ENCODE data around the gene MRPL53. TPM values are rescaled to one million over a fixed set of nuclear protein-coding genes. Genes with fewer than 3 reads are reported as not detected.
A peak's percentile ranks its signal among the peaks of the same experiment; 100 is the strongest.

MRPL53 gene
- total RNA-seq, 2 experiments from 2014 or later = 105 to 111 TPM

DNA sequence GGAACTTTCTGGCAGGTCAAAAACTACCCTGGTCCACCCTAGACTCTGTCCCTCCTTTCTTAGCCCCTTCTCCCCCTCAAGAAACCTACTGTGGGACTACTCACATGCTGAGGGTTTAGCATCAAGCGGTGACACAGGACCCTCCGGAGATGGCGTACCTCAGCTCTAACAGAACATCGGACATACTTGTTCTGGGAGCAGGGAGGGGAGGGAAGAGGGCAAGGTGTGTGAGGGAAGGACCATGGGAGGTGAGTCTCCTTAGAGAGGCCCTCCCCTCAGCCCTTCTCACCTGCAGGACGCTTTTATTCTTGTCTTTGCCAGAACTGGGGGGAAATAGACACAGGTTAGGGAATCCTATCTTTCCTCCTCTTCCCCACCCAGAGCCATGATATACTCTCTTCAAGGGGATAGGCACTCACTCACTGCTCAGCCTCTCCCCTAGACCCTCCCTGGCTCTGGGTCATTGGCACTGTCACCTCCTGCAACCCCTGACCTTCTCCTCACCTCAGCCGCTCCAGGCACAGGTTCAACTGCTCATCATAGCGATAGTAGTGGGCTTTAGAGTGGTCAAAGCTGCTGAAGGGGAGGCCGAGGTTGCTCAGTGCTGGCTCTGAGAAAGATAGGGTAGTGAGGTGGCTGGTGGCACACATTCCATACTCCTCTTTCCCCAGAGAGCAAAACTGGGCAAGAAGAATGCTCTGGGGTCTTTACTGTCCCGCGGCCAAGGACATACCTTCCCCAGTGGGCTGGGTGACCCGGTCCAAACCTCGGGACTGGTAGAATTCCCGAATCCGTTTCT is 33.2 kb upstream of the MRPL53 start:
- Mint-ChIP-seq H3K36me3 (peaks cover 26% of the 10 kb centered on the region), H3K4me1 (peaks cover 35% of the 10 kb centered on the region), H3K9me3 (no peaks in the 10 kb centered on the region), H3K4me3 (peak overlapping the region; percentile 3), H3K27me3 (peaks cover 61% of the 10 kb centered on the region), H3K27ac (no peak overlapping the region)
- no peak for DNase-seq

DNA sequence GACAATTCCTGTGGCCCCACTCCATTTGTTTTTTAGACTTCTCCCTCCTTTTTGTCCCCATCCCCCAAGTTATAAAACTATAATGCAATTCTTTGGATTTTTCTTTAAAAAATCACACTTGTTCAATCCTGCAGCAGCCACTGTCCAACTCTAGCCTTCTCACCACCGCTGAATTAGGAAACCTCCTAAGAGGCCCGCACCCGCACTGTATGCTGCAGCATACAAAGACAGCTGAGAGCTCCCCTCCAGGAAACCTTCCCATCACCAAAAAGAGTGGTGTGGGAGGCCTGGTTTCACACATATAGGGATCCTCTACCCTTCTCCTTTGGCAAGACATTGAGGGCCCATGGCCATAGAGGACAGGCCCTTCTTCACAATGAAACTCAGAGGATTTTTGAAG is 32.1 kb upstream of the MRPL53 start:
- H3K27ac Mint-ChIP-seq = no peak overlapping the region
- H3K4me3 Mint-ChIP-seq = no peak overlapping the region
- peaks cover 35% of the 10 kb centered on the region for H3K4me1 Mint-ChIP-seq
- no peaks in the 10 kb centered on the region for H3K9me3 Mint-ChIP-seq
- DNase-seq = no peak
- peaks cover 67% of the 10 kb centered on the region for H3K27me3 Mint-ChIP-seq
- peaks cover 26% of the 10 kb centered on the region for H3K36me3 Mint-ChIP-seq

DNA sequence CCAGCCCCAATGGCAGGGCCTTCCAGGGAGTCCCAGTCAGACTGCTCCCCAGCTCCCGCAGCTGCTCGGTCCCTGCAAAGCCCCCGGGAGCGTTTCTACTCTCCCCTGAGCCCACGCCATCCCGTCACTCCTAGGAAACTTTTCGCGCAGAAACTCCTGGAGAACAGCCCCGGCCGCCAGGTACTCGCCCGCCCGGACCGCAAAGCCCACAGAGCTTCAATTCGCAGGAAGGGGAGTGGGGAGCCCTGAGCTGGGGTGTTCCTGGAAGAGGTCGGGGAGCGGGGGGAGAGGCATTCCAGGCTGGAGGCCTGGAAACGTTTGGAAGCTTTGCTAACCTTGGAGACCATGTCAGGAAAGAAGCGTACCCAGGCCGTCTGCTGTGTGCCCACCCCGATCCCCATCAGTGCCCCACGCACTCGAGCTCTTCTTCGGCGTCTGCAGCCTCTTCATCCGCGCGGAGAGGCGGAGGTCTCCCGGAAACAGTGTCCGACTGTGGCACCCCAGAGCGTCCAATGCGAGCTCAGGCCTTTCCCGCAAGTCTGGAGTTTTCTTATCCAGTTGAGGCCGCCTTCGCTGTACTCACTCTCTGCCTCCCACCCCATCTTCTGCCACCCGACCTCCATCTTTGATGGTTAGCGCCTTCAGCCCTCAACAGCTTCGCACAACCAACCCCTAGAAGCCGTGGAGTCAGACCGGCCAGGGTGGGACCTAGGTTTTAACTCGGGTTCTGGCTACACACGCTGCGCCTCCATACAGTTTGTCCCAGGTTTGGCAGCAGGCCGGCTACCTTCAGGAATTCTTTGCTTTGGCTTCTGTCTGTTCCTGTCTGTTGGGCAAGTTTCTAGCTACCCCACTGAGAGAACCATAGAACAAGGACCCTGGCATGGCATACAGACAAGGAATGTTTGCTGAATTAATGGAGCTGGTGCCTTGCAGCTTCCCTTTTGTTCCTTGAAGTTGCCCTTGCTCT is 31.3 kb upstream of the MRPL53 start:
- Mint-ChIP-seq H3K9me3 (no peaks in the 10 kb centered on the region), H3K27ac (no peak overlapping the region), H3K4me3 (peak overlapping the region; percentile 66), H3K4me1 (peaks cover 39% of the 10 kb centered on the region), H3K36me3 (peaks cover 26% of the 10 kb centered on the region), H3K27me3 (peaks cover 72% of the 10 kb centered on the region)
- no peak for DNase-seq

DNA sequence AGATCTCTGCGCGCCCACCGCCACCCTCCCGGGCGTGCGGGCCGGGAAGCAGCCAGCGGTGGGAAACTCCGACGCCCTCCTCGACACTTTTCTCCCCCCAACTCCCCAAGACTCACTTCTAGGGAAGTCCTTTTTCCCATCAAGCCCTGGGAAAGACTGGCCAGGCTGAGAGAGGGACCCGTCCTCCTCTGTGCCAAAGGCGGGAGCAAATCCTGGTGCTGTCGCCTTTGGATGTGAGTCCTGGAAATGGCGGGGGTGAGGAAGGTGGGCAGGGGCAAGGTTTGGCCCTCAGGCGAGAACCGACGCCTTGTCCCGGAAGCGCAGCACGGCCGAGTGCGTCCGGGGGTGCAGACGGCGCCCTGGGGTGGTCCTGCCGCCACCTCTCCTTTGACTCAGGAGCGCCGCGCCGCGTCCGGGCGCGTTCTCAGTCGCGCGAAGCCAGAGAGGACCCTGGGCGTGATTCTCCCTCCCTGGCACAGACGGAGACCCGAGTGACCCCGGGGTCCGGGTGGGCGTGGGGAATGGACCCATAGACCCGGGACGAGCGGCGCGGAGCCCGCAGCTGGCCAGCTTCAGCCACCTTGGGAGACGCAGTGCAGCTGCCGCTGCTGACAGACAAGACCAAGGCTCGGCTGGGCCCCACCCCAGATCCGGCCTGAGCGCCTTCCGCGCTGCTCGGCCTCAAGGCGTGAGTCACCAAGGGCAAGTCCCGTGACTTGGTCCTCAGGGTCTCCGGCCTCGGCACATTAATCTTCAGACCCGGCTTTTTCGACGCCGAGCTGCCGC is 30.4 kb upstream of the MRPL53 start:
- peak; percentile 65 for DNase-seq
- Mint-ChIP-seq H3K4me1 (peaks cover 41% of the 10 kb centered on the region), H3K36me3 (peaks cover 26% of the 10 kb centered on the region), H3K27me3 (peaks cover 81% of the 10 kb centered on the region), H3K4me3 (peak overlapping the region; percentile 66), H3K27ac (peak overlapping the region; percentile 30), H3K9me3 (no peaks in the 10 kb centered on the region)

DNA sequence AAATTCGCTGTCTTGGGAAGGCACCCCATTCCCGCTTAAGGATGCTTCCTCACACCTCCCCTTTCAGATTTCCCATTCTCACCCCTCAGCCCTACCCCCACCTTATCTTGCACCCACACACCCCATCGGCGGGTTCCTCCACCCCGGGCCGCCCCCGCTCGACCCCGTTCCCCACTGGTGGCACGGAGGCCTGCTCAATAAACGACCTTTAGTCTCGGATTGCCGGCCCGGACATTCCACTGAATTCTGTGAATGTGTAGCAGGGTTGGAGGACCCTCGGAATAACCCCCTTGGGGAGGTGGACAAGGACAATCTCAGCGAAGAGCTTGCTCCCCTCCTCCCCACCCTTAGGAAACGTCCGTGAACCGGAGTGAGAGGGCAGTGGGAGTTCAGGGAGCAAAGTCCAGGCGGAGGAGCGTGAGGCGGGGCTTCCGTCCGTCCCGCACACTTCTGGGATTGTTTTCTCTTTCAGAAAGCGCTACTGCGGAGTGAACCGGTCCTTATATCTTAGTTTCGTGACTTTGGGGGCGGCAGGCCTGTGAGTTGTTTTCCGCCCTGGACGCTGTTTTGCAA is 29.8 kb upstream of the MRPL53 start:
- Mint-ChIP-seq H3K4me1 (peaks cover 43% of the 10 kb centered on the region), H3K36me3 (peaks cover 26% of the 10 kb centered on the region), H3K27me3 (peaks cover 87% of the 10 kb centered on the region), H3K27ac (peak overlapping the region; percentile 30), H3K4me3 (peak overlapping the region; percentile 66), H3K9me3 (no peaks in the 10 kb centered on the region)
- no peak for DNase-seq

DNA sequence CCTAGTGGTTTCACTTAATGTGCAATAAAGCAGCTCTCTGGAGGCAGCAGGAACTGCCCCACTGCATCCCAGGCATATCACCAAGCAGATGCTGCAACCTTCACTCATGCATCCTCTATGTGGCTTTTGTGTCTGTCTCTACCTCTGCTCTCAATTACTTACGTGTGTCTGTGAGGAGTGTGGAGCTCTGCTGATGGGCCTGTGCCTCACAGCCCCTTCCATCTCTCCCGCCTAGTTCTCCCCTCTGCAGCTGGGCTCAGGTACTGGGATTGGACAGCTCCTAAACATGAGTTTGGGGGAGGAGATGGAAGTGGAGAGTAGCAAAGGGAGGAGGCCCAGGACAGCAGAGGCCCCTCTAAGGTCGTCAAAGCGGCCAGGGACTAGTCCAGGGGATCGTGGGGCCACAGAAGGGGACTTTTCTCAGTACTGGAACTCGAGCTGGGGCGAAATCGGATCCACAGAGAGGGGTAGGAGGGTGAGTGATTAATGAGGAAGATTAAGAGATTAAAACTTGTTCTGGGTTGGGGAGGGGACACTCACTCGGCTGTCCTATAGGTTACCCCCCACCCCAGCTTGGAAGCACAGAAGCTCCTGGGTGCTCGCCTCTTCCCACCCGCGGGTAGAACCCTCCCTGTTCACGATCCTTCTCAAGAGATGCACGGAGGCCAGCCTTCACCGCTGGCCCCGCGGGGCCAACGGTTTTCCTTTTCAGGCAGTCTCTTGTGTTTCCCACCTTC is 29.0 kb upstream of the MRPL53 start:
- no peaks in the 10 kb centered on the region for H3K9me3 Mint-ChIP-seq
- DNase-seq = no peak
- peaks cover 81% of the 10 kb centered on the region for H3K27me3 Mint-ChIP-seq
- H3K27ac Mint-ChIP-seq = no peak overlapping the region
- no peak overlapping the region for H3K4me3 Mint-ChIP-seq
- H3K36me3 Mint-ChIP-seq = peaks cover 21% of the 10 kb centered on the region
- peaks cover 37% of the 10 kb centered on the region for H3K4me1 Mint-ChIP-seq

DNA sequence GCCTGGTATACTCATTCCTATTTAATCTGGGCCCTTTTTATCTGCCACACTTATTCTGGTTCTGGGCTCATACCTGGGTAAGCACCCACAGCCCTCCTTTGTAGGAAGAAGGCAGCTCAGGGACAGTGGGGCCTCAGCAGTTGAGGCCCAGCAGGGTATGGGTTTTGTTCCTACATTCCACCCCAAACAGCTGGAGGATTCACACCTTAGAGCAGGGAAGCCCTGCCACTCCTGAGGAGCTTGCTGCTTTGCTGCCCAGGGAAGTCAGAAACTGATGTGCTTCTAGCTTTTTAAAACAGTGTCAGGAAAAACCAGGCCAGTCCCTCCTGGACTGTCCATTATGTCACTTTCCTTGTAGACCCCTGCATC is 28.1 kb upstream of the MRPL53 start:
- no peak overlapping the region for H3K27ac Mint-ChIP-seq
- DNase-seq = no peak
- peaks cover 80% of the 10 kb centered on the region for H3K27me3 Mint-ChIP-seq
- H3K36me3 Mint-ChIP-seq = peaks cover 16% of the 10 kb centered on the region
- H3K4me1 Mint-ChIP-seq = peaks cover 33% of the 10 kb centered on the region
- no peaks in the 10 kb centered on the region for H3K9me3 Mint-ChIP-seq
- no peak overlapping the region for H3K4me3 Mint-ChIP-seq

DNA sequence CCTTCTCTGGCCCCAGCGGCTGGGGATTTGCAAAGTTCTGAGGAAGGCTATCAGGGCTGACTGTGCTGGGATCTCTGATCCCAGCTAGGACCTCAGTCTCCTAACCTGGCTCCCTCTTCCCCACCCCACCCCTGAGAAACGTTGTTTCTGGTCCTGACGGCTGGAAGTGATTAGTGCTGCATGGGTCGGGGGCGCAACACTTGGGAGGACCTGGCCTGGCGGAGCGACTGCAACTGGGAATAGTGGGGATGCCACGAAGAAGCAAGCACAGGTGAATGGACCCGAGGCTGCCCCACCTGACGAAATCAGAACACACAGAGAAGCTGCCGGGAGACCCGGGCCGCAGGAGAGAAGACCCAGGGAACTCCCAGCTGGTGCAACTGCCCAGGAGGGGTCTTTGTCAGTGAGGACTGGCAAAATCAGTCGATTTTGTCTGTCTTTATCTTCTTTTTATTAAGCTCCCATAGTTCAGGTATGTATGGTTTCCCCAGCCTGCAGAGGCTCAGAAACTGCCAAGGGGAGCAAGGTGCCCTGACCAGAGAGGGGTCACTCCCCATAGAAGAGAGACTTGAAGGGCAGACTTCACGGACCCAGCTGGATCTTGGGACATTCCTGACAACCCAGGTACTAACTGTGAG is 27.6 kb upstream of the MRPL53 start:
- Mint-ChIP-seq H3K27ac (no peak overlapping the region), H3K9me3 (no peaks in the 10 kb centered on the region), H3K4me1 (peaks cover 32% of the 10 kb centered on the region), H3K36me3 (peaks cover 11% of the 10 kb centered on the region), H3K4me3 (peak overlapping the region; percentile 25), H3K27me3 (peaks cover 77% of the 10 kb centered on the region)
- no peak for DNase-seq

DNA sequence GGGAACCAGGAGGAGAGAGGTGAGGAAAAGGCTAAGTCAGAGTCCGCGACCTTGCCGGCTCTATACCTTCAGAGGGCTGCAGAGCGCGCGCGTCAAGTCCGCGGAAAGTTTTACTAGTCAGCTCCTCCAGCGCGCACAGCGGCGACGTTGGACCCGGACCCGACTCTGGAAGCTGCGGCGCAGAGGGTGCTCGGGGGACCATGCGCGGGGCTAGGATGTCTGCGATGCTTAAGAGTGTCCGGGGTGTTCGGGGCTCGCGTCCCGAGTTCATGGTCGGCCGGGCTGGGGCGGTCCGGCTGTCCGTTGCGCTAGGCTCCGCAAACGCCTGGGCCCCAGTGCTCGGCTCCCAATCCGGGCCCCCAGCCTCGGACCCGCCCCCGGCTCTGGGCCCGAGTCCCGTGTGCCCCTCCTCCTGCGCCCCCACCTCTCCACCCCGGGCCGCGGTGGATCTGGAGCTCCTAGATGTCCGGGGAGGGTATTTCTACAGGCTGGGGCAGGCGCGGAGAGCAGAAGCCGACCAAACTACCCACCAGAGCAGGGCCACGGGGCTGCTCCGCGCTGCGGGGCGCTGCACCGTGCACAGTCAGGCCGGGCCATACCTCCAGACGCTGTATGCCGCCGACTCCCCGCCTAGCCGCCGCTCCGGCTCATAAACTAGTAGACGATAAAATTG is 26.9 kb upstream of the MRPL53 start, which contains the start of gene LBX2:
LBX2 (minus strand) TSS at position 337 of the 673 bp plus-strand sequence; CDS start at position 271, 66 bp downstream.
- Mint-ChIP-seq H3K4me1 (peaks cover 32% of the 10 kb centered on the region), H3K36me3 (peaks cover 5% of the 10 kb centered on the region), H3K9me3 (no peaks in the 10 kb centered on the region), H3K27me3 (peaks cover 70% of the 10 kb centered on the region), H3K4me3 (peak within 1 kb of the TSS; percentile 73), H3K27ac (peak within 1 kb of the TSS; percentile 65)
- DNase-seq = peak; percentile 51

DNA sequence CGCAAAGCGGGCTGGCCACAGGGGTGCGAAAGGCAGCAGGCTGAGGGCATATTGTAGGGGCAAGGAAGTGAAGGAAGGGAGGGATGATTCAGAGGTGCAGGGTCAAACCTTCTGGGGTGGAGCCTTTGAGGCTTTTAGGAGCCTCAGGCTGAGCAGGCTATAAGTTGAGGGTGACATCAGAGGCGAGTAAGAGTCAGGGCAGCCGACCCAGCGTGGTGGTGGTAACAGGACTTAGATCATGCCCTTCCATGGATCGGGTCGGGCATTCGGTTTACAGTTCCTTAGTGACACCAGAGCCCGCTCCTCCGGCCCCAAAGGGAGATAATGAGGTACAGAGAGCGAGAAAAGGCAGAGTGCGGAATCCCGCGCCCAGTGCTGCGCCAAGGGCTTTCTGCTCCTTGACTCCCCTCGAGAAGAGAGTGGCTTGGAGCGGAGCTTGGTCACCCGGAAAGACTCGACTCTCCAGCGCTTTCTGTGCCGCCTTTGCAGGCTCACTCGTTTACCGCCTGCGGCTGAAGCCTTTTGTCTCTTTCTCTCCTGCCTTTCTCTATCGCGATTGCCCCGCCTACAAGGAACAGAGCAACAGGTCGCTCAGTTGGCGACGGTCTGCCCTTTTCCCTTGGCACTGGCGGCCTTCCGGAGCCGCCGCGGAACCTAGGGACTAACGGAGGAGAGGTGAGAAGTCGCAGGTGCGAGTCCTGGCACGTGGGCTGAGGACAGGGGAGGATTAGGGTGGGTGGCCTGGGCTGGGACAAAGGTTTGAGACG is 26.2 kb upstream of the MRPL53 start:
- Mint-ChIP-seq H3K4me1 (peaks cover 32% of the 10 kb centered on the region), H3K9me3 (no peaks in the 10 kb centered on the region), H3K27ac (peak overlapping the region; percentile 65), H3K27me3 (peaks cover 63% of the 10 kb centered on the region), H3K4me3 (peak overlapping the region; percentile 73), H3K36me3 (peaks cover 7% of the 10 kb centered on the region)
- no peak for DNase-seq

DNA sequence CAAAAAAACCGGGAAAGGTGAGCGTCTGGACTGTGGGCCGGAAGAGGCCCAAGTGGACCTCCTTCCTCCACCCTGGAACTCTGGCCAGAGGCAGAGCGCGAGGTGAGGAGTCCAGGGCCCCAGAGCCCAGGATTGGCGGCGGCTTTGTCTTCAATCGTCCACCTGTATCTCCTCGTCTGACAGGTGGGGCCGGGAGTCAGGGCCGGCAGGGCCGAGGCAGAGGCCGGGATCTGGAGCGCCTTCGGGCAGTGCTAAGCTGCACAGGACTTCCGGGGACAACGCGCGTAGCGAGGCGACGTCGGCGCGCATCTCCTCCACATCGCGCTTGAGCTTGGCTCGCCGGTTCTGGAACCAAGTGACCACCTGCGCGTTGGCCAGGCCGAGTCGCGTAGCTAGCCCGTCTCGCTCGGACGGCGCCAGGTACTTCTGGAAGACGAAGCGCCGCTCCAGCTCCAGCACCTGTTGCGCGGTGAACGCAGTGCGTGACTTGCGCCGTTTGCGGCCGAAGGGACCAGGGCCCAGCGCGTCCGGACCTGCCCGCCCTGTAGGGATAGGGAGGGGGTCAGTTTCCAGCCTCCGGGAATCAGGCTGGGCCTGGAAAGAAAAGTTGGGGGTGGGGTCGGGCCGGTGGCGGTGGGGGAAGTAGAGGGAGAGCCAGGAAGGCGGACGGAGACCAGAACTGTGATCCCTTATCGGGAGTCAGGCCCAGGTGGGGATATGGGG is 25.5 kb upstream of the MRPL53 start:
- peaks cover 56% of the 10 kb centered on the region for H3K27me3 Mint-ChIP-seq

More for the DNA sequence above, 25.5 kb upstream of the MRPL53 start:
- peaks cover 28% of the 10 kb centered on the region for H3K4me1 Mint-ChIP-seq
- DNase-seq = no peak
- no peaks in the 10 kb centered on the region for H3K9me3 Mint-ChIP-seq
- peaks cover 10% of the 10 kb centered on the region for H3K36me3 Mint-ChIP-seq
- H3K4me3 Mint-ChIP-seq = peak overlapping the region; percentile 73
- H3K27ac Mint-ChIP-seq = no peak overlapping the region

Measured in activated naive CD8-positive, alpha-beta T cell treated with anti-CD3 and anti-CD28 coated beads for 36 hours (primary cell).